GM12878 (cell line): ENCODE results near the gene POLA2. TPM values are rescaled to one million over a fixed set of nuclear protein-coding genes. Genes with fewer than 3 reads are reported as not detected.

Experiments
- ATAC-seq: fragments of 200-7000 bp; cut with Tn5 transposase; 3 replicates; pipeline ENCODE4 v1.9.1; 2020; ENCODE audit warnings: mild to moderate bottlenecking, moderate library complexity
- BruUV-seq: library from RNA; stranded (reverse); fragments of 400-500 nt; replicated peaks from 2 replicates; lab custom pipeline; 2021; lab: Mats Ljungman, UMichigan
- CTCF ChIA-PET: fragments of 300-600 bp; sonication (Branson Sonifier 250); formaldehyde crosslinking; extraction: SDS; loops from one replicate; lab custom pipeline; 2021; ENCODE audit warnings: inconsistent platforms; lab: Yijun Ruan, JAX
- POLR2A ChIA-PET: fragments of 350-600 bp; formaldehyde crosslinking; extraction: SDS; loops from one replicate; lab custom pipeline; 2021; ENCODE audit warnings: inconsistent platforms; lab: Charles Lee
- RAD21 ChIA-PET: fragments of 300-600 bp; sonication (Branson Sonifier 250); formaldehyde crosslinking; loops from one replicate; lab custom pipeline; 2023; ENCODE audit warnings: antibody characterized with exemption; ENCODE audit not compliant: unreplicated experiment; lab: Charles Lee
- SMC1A ChIA-PET: fragments of 300-600 bp; sonication (Branson Sonifier 250); formaldehyde crosslinking; loops from one replicate; lab custom pipeline; 2023; ENCODE audit not compliant: unreplicated experiment, uncharacterized antibody; lab: Charles Lee
- DNase-seq: peaks from one replicate; pipeline ENCODE4 v3.0.0-alpha.2; 2011; ENCODE audit warnings: low read depth, low spot score
- FAIRE-seq: peaks from 3 replicates; lab custom pipeline; 2011; peaks lifted over from hg19 to GRCh38; lab: Jason Lieb, UNC
- H2AFZ ChIP-seq: 2 replicates; pipeline ENCODE4 v1.6.0; 2011; ENCODE audit warnings: low read depth, low read length, control low read depth; ENCODE audit not compliant: control insufficient read depth
- H3K27ac ChIP-seq: 2 replicates; pipeline ENCODE4 v1.5.1; 2011; ENCODE audit warnings: control low read depth; ENCODE audit not compliant: control insufficient read depth, insufficient read depth
- H3K27me3 ChIP-seq, 2 experiments: replicated peaks in 1 of 2; 2 replicates each; pipeline versions ENCODE4 v1.6.0 to v1.6.1; 2011; ENCODE audit warnings: low read length in 1 of 2; ENCODE audit not compliant: control insufficient read depth in 2 of 2, insufficient read depth in 2 of 2
- H3K36me3 ChIP-seq, 2 experiments: 2 replicates each; pipeline ENCODE4 v1.5.1; 2011; ENCODE audit warnings: low read length in 1 of 2; ENCODE audit not compliant: control insufficient read depth in 2 of 2, insufficient read depth in 2 of 2
- H3K4me1 ChIP-seq: 2 replicates; pipeline ENCODE4 v1.6.1; 2011; ENCODE audit warnings: mild to moderate bottlenecking, low read length, moderate library complexity, mixed read lengths; ENCODE audit not compliant: control insufficient read depth, insufficient read depth
- H3K4me2 ChIP-seq: 2 replicates; pipeline ENCODE4 v1.6.0; 2011; ENCODE audit warnings: control low read depth; ENCODE audit not compliant: control insufficient read depth, insufficient read depth
- H3K4me3 ChIP-seq: fragments of 200-600 bp; sonication (generic); 2 replicates; pipeline ENCODE4 v1.5.1; 2016
- H3K79me2 ChIP-seq: 2 replicates; pipeline ENCODE4 v1.6.0; 2011; ENCODE audit warnings: low read length; ENCODE audit not compliant: control insufficient read depth, insufficient read depth
- H3K9ac ChIP-seq: 2 replicates; pipeline ENCODE4 v1.8.0; 2011; ENCODE audit warnings: low read length, control low read depth, mixed read lengths; ENCODE audit not compliant: control insufficient read depth, insufficient read depth
- H3K9me3 ChIP-seq: replicated peaks from 3 replicates; pipeline ENCODE4 v1.5.1; 2011; ENCODE audit warnings: mild to moderate bottlenecking, low read length; ENCODE audit not compliant: control insufficient read depth, insufficient read depth
- H4K20me1 ChIP-seq: 2 replicates; pipeline ENCODE4 v1.6.0; 2011; ENCODE audit not compliant: control insufficient read depth, insufficient read depth
- ZNF687 ChIP-seq: fragments of 450-650 bp; IDR thresholded peaks from 2 replicates; pipeline ENCODE4 v1.6.1; 2017; ENCODE audit warnings: mild to moderate bottlenecking, moderate library complexity
- WGBS: methylation state at CpG from one replicate; pipeline ENCODE4 v1.1.6; 2016; ENCODE audit warnings: low lambda C conversion rate; ENCODE audit not compliant: insufficient replicate concordance, insufficient coverage; ENCODE audit errors: missing lambda C conversion rate; 5-methylcytosine and 5-hydroxymethylcytosine counted together
- in situ Hi-C: fragments of 300-500 bp; cut with MboI; formaldehyde crosslinking; loops from 9 replicates; pipeline ENCODE4 v1.14.3; 2018; ENCODE audit warnings: mixed read lengths
- intact Hi-C: fragments of 100-400 bp; cut with micrococcal nuclease; formaldehyde crosslinking; loops from one replicate; pipeline ENCODE4 v1.14.2; 2022; ENCODE audit not compliant: unreplicated experiment
- polyA plus RNA-seq, 11 experiments: library from polyadenylated mRNA; depleted of rRNA in 4 of 11; unstranded in 6 of 11; stranded (reverse) in 5 of 11; fragments of >200 nt; fragmentation: Nextera tagmentation in 4 of 11; fragmentation: Illumina TruSeq in 1 of 11; extraction: Ambion mirVana in 4 of 11; extraction: Trizol in 1 of 11; gene quantifications; 1 replicate in 1 of 11; 2 replicates in 10 of 11; pipeline versions ENCODE4 v1.2.1 to v1.2.3, GENCODE V29; 2011 to 2016; ENCODE audit warnings: inconsistent platforms in 2 of 11, missing spikeins in 2 of 11, low read depth in 1 of 11
- total RNA-seq, 4 experiments: library from RNA; depleted of rRNA in 3 of 4; stranded (reverse); fragments of >200 nt in 3 of 4; fragmentation: Illumina TruSeq in 1 of 4; extraction: Trizol in 1 of 4; gene quantifications; 2 replicates each; pipeline versions ENCODE4 v1.2.1 to v1.2.3, GENCODE V29; 2013 to 2021

The POLA2 gene
- total and polyA plus RNA-seq, 10 of the 15 experiments (the other 5 are each of a cell fraction or from before 2014, with no cell fraction given), result 4.2 to 121 (median 56.2) TPM

- SMC1A ChIA-PET, result interaction anchor here (0.8 to 10.3 kb wide), 6 partner anchors 9 to 52 kb away, joined by 3 to 180 read pairs (median 7); partner anchors contain the start of genes CDC42EP2 and POLA2
- ATAC-seq, result no peak
- 94% methylated on average over 5 of the region's 5 CpGs for WGBS
- H3K9me3 ChIP-seq, result no peaks in the 10 kb centered on the region
- H4K20me1 ChIP-seq, result no peaks in the 10 kb centered on the region
- no peak for FAIRE-seq
- no peak overlapping the region for H2AFZ ChIP-seq
- no peaks in the 10 kb centered on the region for H3K79me2 ChIP-seq
- H3K4me2 ChIP-seq, result no peak overlapping the region
- no peak overlapping the region for H3K27ac ChIP-seq
- DNase-seq, result no peak
- in situ Hi-C loops (no loop called here), intact Hi-C loops (no loop called here)
- no peaks in the 10 kb centered on the region for H3K27me3 ChIP-seq
- CTCF ChIA-PET, result interaction anchor here (0.5 to 11.8 kb wide), 13 partner anchors 9 to 366 kb away, joined by 3 to 351 read pairs (median 5); partner anchors contain the start of gene CDC42EP2
- peaks cover 9% of the 10 kb centered on the region; the same call in 1 of the 2 replicates for H3K4me1 ChIP-seq
- H3K9ac ChIP-seq, result no peak overlapping the region
- no peak overlapping the region for H3K4me3 ChIP-seq
- RAD21 ChIA-PET, result interaction anchor here (1.0 to 8.7 kb wide), 5 partner anchors 16 to 56 kb away, joined by 4 to 254 read pairs (median 11); partner anchors contain the start of genes CDC42EP2, DPF2 and POLA2
- TSS peak; percentile 21 for BruUV-seq
- peaks cover 14 to 31% of the 10 kb centered on the region in 2 experiments for H3K36me3 ChIP-seq
- TF ChIP-seq ZNF687, result no peak
- POLR2A ChIA-PET, result interaction anchor here (0.7 to 2.4 kb wide), 7 partner anchors 15 to 57 kb away, joined by 3 to 11 read pairs (median 3); partner anchors contain the start of genes DPF2 and POLA2
These were observed 16.0 kb downstream of the POLA2 start for GRCh38 chr11:65277631-65278277.
